Fibroblast of lung (primary cell): ENCODE results near the gene RXFP1.

Source experiments
- EZH2 ChIP-seq: IDR thresholded peaks from 2 replicates; pipeline ENCODE4 v1.5.1; 2012; ENCODE audit warnings: low read length, control low read depth, mild to moderate bottlenecking; ENCODE audit errors: missing control alignments
- TF ChIP-seq, protein P1 (sequence below), 2 donors: IDR thresholded peaks in 1 of 2; conservative IDR thresholded peaks in 1 of 2; 1 replicate in 1 of 2; 2 replicates in 1 of 2; pipeline ENCODE4 v1.5.1; 2011 to 2012; ENCODE audit warnings: low read length in 2 of 2, control low read depth in 1 of 2, inconsistent platforms in 1 of 2, low read depth in 1 of 2, mild to moderate bottlenecking in 1 of 2

DNA sequence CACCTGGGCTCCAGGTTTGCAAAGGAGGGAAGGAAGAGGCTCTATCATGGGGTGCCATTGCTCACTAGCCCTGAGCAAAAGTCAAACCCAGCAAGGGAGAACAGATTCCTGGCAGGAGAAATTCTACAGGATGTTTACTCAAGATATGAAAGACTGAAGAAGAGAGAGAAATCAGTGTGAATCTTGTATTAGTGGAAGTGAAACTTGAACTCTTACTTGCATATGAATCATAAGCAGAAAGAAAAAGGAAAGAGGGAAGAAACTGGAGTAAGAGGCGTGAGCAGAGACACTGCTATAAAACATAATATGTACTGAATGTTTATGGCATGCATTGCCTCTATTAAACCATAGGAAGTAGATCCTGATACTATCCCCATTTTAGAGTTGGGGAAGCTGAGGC lies 89.1 kb downstream of the RXFP1 start:
- no peak for TF ChIP-seq EZH2
- TF ChIP-seq, protein P1, sequence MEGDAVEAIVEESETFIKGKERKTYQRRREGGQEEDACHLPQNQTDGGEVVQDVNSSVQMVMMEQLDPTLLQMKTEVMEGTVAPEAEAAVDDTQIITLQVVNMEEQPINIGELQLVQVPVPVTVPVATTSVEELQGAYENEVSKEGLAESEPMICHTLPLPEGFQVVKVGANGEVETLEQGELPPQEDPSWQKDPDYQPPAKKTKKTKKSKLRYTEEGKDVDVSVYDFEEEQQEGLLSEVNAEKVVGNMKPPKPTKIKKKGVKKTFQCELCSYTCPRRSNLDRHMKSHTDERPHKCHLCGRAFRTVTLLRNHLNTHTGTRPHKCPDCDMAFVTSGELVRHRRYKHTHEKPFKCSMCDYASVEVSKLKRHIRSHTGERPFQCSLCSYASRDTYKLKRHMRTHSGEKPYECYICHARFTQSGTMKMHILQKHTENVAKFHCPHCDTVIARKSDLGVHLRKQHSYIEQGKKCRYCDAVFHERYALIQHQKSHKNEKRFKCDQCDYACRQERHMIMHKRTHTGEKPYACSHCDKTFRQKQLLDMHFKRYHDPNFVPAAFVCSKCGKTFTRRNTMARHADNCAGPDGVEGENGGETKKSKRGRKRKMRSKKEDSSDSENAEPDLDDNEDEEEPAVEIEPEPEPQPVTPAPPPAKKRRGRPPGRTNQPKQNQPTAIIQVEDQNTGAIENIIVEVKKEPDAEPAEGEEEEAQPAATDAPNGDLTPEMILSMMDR (conservative IDR thresholded peaks at IDR 0.05 in 1 of 2, IDR thresholded peaks at IDR 0.05 in 1 of 2; ENCODE audit: low read depth in 1 of 2, low read length in 2 of 2): no peak
